ENCODE results near the gene GTF2H2.
"Not testable (repeated sequence)": the region's sequence is repeated elsewhere in the genome, so short reads cannot be mapped to it uniquely, and the experiment has no call there.

Gene GTF2H2

DNA sequence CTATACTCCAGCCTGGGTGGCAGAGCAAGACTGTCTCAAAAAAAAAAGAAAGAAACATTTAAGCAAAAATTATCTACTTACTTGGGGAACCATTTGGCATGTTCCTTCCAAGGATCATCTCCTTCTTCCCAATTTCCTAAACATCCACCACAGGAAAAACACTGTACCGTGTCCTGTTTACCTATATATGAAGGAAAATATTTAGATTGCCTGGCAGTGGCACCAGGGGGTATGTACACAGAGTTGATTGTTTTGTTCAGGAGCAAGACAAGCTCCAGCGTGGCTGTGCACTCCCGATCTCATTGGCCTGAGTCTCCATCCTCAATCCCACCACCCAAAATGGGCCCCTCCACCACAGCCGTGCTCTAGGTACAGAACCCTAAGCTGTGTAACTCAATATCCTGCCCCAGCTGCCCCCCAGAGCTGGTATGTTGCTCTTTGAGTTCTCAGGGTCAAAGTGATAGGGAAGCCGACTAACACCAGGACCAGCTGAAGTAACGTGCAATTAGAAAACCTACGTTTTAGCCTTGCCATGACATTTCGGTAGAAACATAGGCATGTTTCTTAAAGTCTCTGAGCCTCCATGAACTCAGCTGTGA is 56.2 kb downstream of the GTF2H2 start:
- DNase-seq = no peak

DNA sequence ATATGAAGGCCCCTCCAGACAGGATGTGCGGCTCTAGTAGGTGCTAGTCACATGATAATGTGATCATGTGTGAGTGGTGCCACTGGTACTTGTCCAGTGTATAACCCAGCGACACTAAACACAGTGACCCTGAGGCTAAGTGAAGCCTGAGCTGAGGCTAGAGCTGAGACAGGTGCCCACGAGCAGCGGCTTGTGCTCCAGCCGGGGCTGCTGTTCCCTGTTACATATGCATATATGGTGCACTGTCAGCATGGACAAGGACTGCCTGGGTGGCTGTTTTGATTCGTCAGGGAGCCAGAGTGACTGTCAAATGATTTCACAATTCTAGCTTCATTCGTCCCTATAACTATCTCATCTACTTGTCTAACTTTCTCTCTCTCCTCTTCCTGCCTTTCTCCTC is 60.5 kb downstream of the GTF2H2 start:
- not testable (repeated sequence) for DNase-seq
